ENCODE results near the gene ZBTB24. TPM values are rescaled to one million over a fixed set of nuclear protein-coding genes. Genes with fewer than 3 reads are reported as not detected.
A peak's percentile ranks its signal among the peaks of the same experiment; 100 is the strongest.
"Not testable (repeated sequence)": the region's sequence is repeated elsewhere in the genome, so short reads cannot be mapped to it uniquely, and the experiment has no call there.

The ZBTB24 gene
- total RNA-seq, 1 donor from 2014 or later, result 4.4 TPM

DNA sequence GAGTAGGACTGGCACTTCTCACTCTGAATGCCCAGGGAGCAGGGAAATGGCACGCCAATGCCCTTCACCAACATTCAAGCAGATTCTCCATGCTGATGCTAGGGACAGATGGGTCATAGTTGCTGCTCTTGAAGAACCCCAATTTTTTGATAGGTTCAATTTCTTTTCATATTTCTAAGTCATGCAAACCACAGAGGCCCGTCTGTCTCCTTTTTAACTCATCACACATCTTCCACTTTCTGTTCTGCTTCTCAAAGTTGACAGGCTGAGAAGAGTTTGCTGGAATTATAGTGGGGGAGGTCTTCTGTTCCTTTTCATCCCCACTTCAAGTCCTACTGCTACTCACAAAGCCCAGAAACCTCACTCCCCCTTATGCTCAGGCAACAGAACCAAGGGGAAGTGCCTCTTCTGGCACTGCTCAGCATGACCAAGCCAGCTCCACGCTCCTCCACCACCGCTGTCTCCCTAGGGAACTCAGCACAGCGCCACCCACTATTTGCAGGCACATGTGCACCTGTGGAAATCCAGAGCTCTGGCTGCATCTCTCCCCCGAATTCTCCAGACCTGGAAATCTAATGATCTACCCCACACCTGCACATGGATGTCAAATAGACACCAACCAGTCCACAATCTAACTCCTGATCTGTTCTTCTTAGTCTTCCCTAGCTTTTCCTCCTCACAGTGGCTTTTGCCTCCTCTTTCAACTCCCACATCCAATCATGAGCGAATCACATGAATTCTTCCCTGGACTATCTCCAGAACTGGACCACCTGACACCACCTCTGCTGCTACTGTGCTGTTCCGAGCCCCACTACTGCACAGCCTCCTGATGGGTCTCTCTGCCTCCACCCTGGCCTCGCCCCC lies 10.7 kb downstream of the ZBTB24 start:
- no peak for DNase-seq (ENCODE audit: low read depth in 2 of 2)

DNA sequence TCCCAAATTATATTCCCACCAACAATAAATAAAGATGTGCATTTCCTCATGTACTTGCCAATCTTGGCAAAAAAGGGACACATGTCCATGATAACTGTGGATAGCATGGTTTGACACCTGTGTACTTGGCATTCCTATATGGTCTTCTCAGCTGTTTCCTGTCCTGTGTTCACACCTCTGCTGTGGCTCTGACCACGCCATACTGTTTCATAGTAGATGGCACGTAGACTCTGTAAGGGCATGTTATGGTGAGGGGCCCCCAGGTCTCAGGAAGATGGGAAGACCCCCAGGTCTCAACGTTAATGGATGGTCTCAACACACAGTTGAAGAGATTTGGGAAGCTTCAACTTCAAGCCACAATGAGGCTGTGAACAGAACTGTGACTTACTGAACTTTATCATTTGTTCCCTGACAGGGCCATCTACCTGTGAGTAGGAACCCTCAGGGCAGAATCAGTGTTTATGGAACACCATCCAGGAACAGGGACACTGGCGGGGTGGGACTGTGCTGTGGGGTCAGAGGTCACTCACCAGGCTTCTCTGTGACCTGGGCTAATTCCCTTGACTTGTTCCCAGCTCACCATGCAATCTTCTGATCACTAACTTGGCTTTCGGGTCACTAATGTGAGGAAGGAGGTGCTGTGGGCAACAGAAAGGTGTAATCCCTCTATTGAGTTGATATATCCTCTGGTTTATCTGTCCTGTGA lies 11.8 kb downstream of the ZBTB24 start:
- DNase-seq (ENCODE audit: low read depth in 2 of 2), result no peak

DNA sequence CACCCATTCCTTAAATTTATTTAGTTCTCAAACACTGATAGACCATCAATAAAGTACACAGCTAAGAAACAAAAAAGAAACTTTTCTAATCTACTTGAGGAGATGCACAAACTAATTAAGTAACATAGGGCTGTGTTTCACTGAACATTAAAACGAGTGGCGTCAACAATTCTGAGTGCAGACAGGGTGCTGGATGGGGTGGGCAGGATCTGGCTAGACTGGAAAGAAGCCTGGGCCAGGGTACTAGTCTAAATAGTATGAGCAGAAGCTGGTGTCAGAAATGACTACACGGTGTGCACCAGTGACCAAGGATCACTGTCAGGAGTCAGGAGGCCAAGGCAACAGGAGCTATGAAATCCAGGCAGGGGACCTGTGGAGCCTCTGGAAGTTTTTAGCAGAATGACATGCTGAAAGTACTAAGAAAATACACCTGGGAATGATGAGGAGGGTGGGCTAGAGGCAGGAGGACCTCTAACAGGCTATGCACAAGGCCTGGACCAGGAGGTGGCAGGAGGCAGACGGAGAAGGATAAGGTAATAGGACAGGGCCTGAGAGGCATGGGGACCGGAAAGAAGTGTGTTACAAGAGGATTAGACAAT lies 13.3 kb downstream of the ZBTB24 start:
- no peak for DNase-seq (ENCODE audit: low read depth in 2 of 2)

DNA sequence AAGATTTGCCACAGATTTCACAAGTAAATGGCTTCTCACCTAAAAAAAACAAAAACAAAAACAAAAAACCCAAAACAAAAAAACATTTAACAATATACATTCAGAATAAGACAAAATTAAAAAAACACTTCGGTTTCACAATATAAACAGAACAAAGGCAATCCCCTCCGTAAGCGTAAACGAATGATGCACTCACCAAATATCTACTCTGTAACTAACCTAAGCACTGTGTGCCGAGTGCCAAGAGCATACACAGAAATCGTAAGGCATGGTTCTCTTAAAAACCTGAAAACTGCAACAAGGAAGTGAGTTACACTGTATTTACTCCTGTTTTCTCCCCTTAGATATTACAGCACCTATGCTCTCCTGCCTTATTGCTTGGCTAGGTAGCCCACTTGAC lies 15.3 kb downstream of the ZBTB24 start:
- DNase-seq (ENCODE audit: low read depth in 2 of 2), result no peak

DNA sequence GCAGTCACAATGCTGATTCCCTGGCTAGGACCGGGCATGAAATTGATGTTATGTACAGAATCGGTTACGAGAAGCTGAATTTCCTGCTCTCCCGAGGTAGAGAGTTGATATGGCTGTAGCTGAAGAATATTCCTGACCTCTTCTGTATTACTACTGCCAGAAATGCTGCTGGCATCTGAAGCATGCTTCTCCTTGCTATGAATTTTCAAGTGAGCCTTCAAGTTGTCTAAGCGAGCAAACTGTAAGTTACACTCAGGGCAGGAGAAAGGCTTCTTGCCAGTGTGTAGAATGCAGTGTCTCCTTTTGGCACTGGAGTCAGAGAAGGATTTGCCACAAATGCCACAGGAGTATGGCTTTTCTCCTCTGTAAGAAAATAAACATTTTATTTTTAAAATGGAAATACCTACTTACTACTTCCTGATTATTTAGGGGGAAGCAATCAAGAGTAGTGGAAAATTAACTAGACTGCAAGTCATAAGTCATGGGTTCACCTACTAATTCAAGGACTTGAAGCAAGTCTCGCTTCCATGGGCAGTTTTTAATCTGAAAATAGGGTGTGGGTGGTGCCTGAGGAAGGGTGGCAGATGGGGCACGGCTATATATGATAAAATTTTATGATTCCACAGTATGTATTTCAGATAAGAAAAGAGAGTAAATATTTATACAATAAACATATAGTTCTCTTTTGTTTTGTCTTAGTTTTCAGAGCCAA lies 16.7 kb downstream of the ZBTB24 start:
- no peak for DNase-seq (ENCODE audit: low read depth in 2 of 2)

DNA sequence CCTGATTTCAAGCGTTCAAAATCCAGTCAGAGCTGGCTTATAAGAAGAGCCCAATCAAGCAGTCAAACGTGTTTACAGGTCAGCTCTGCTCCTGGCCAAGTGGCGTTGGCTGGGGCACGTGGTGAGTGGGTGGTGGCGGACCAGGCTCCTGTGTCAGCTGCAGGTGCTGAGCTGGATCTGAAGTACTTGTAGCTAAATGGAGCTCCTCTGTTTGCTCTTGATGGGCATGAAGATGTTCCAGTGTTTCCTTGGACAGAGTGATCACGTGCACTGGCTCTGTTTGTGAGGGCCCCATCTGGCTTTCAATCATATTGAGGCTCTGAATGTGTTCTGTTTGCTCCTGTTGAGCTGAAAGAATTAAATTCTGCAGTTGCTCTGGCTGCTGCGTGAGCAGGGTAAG lies 17.2 kb downstream of the ZBTB24 start:
- no peak for DNase-seq (ENCODE audit: low read depth in 2 of 2)

DNA sequence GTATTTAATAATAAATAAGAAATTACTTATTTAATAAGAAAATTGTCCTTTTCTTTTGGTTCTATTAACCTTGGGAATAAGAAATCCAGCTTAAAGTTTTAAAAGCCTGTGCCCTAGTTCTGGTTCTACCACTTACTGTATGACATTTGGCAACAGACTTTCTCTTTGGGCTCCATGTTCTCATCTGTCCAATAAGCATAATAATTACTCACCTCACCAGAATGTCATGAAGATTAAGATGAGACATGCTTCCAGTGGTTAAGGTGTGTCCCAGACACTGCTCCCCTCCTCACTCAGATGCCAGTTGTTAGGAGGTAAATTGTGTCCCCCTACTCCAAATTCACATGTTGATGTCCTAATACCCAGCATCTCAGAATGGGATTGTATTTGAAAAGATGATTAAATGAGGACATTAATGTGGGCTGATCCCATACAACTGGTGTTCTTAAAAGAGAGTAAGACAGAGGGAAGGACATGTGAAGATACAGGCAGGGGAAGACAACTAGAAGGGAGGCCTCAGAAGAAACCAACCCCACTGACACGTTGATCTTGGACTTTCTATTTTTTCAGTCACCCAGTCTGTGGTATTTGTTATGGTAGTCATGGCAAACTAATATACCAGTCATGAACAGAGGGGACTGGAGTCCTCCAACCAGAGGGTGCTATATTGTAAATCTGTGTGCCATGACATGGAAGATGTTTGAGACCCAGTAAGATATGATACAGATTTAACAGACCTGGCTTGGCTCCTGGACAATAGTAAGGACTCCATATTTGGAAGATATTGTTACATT lies 21.1 kb downstream of the ZBTB24 start:
- no peak for DNase-seq (ENCODE audit: low read depth in 2 of 2)

DNA sequence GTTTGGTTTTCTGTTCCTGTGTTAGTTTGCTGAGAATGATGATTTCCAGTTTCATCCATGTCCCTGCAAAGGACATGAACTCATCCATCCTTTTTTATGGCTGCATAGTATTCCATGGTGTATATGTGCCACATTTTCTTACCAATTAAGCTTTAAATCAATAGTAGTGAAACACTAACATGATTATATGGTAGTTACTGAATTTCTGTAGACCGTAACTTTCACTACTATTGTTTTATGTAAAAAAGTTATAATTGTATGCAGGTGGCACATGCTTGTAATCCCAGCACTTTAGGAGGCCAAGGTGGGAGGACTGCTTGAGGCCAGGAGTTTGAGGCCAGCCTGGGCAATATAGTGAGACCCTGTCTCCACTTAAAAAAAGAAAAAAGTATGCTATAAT lies 21.8 kb downstream of the ZBTB24 start:
- DNase-seq (ENCODE audit: low read depth in 2 of 2), result not testable (repeated sequence)

DNA sequence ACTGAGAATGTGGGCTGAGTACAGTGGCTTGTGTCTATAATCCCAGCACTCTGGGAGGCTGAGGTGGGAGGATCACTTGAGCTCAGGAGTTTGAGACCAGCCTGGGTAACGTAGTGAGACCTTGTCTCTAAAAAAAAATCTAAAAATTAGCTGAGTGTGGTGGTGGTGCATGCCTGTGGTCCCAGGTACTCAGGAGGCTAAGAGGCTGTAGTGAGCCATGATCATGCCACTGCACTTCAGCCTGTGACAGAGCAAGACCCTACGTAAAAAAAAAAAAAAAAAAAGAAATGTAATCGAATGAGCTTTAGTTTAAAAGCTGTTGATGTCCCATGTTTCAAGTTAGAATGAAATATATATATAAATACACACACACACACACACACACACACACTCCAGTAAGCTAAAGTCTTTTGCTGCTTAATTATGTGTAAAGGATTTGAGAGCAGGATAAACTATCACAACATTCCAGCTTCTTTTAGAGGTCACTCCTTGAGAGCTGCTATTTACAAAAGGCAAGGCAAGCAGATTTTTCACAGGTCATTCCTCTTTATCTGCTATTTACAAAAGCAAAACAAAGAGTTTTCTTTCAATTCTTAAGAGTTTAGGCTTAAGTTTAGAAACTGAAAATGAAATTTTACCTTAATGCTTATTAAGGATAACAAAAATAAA lies 22.7 kb downstream of the ZBTB24 start:
- no peak for DNase-seq (ENCODE audit: low read depth in 2 of 2)

DNA sequence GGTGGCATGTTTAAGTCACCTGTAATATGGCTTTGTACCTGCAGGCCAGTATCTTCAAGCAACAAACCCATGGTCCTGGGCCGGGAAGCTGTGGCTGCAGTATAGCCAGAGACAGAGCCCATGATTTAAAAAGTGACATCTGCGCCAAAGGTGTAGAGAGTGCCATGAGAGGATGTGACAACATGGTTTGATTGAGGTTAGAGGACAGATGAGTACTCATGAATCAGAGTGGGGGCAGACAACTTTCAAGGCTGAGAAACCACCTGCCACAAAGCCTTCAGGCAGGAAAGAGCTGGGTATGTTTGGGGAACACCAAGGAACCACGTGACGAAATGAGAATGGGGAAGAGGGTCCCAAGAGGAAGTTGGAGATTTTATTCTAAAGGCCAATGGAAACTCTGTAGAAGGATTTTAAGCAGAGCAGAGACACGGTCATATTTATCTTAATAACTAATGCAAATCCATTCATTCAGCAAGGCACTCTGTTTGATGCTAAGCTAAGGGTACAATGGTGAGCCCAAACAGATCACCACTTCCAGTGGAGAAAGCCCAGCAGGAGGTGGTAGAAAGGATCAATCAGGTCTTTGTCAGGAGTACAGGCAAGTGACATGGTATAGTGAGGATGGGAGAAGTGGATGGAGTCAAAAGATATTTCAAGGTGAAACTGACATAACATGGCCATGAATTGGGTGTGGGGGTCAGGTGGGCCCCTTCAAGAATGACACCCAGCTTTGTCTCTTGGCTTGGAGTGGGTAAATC lies 24.1 kb downstream of the ZBTB24 start:
- DNase-seq (ENCODE audit: low read depth in 2 of 2), result no peak

DNA sequence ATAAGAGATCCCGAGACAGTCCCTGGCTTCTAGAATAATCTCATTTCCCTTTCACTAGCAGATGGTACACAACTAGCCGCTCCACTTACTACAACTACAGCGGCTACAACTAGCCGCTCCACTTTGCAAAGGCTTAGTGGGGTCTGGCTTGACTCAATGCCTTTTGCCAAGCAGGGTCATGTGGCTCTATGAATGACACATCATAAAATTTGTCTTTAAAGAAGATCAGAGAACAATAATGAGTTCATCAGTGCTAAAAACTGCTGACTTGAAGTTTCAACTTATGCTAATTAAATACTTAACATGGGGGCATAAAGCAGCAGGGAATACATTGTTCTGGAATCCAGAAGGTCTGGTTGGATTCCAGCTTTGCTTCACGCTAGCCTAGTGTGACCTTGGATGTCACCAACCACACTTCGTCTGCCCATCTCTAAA lies 25.4 kb downstream of the ZBTB24 start:
- DNase-seq (ENCODE audit: low read depth in 2 of 2), result no peak

DNA sequence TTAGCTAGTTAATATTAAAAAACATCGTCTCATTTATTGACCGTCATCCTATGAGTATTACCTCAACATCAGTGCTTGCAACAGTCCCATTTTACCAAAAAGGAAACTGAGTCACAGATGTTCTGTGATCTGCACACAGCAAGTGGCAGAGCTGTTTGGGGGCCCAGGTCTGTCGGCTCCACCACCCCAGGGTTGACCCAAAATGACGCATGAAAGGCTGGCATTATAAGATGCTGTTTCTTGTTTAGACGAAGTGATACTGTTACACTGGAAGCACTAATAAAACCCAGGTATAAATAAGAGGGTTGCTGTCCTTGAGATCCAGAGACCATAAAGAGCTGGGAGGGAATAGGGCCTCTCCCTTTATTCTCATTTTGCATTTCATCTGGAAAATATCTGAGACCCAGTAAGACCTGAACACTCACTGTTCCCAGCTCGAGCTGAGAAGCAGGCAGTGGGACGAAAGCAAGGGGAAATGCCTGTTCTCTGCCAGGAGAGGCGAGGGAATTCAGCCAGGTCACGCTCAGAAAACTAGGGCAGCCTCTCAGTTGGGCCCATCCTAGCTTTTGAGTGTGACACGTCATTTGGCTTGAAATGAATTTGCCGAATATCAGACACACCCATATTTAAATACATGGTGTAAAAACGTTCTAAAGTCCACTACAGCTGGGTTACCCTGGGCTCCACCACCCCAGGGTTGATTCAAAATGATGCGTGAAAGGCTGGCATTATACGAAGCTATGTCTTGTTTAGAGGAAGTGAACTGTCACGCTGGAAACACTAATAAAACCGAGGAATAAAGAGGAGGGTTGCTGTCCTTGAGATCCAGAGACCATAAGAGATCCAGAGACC lies 26.1 kb downstream of the ZBTB24 start:
- peak; percentile 50 to 54 for DNase-seq (ENCODE audit: low read depth in 2 of 2)

DNA sequence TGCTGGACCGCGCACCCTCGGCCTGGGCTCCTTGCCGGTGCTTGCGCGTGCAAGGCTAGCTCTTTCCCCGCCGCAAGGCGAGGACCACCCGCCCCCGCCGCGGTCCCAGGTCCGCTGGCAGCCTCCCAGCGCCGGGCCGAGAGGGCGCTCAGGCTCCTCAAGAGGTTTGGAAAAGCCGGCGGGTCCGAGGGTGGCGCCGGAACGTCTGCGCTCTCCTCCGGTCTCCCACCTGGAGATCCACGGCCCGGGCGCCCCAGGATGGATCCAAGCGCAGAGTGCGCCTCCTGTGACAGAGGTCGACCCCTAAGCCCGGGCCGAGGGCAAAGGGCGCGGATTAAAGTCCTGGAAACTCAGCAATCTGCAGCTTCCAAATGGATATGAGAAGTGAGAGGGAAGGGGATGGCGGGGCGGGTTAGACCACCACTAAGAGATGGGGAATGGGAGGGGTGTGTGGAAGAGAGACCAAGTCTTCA lies 26.9 kb downstream of the ZBTB24 start:
- no peak for DNase-seq (ENCODE audit: low read depth in 2 of 2)

DNA sequence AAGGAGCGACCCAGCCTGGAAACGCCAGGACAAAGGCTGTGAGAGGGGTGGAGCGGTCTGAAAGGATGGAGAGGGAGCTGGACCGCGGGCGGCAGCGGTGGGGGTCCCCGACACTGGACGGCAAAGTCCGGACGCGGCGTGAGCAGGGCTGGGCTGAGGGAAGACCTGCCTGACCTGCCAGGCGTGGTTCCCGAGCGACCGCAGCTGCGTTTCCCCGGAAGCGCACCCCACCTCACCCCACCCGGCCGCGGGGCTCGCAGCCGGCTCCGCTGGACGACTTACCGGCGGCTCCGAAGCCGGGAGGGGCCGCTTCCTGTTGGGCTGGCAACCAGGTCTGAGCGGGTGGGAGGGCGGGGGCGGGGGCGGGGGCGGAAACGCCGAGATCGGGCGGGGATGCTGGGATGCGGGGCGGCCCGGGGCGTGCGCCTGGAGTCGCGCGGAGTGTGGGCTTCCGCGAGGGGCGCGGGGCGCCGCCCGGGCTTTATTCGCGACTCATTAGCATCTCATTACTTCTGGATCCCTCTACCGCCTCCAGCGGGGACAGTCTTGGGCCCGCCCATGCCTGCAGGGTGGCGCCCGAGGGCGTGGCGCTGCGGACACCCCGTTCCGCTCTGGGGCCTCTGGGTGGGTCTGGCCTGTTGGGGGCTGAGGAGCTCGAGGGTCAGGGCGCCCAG lies 27.4 kb downstream of the ZBTB24 start, which contains the start of gene MICAL1:
Gene MICAL1 (minus strand): TSS at position 336 of the 674 bp plus-strand sequence. CDS start 1,576 bp downstream, outside the sequence.
- peak in 1 of 2 donors; percentile 41 for DNase-seq (ENCODE audit: low read depth in 2 of 2)

DNA sequence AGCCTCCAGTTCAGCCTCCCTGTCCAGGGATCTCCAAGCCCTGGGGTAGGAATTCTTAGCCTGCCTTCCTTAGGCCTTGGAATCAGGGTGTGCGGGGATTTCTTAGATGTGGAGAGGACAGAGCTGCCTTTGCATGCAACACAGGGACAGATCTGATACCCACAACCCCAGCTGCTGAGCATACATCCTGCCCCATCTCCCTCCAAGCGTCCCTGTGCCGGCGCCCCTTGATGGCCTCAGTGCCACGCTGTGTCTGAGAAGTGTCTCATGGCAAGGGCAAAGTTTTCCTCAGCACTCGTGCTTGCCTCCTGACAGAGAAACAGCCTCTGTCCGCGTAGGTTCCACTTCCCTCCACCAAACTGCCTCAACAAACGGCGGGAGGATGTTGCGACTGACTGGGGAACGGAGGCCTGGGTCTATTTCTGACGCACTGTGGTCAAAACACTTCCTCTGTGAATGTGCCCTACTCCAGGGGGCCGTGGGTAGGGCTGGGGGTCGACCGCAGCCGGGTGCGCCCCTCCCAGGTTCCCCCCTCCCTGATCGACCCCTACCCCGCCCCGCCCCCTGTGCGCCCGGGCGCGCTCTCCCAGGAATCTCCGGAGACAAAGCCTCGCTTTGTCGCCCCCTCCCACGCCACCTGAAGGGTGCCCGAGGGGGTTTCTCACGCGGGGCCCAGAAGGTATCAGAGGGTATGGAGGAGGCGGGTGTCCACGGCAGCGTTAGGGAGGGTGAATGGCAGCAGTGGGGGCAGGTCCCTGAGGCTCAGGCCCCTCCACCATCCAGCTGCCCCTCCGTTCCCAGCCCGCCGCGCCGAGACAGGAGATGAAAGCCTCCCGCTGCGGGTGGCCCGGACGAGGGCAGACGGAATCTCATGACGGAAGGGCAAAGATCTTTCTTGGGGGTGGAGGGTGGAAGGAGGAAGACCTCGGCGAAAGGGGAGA lies 28.3 kb downstream of the ZBTB24 start:
- DNase-seq (ENCODE audit: low read depth in 2 of 2), result peak in 1 of 2 donors; percentile 26

DNA sequence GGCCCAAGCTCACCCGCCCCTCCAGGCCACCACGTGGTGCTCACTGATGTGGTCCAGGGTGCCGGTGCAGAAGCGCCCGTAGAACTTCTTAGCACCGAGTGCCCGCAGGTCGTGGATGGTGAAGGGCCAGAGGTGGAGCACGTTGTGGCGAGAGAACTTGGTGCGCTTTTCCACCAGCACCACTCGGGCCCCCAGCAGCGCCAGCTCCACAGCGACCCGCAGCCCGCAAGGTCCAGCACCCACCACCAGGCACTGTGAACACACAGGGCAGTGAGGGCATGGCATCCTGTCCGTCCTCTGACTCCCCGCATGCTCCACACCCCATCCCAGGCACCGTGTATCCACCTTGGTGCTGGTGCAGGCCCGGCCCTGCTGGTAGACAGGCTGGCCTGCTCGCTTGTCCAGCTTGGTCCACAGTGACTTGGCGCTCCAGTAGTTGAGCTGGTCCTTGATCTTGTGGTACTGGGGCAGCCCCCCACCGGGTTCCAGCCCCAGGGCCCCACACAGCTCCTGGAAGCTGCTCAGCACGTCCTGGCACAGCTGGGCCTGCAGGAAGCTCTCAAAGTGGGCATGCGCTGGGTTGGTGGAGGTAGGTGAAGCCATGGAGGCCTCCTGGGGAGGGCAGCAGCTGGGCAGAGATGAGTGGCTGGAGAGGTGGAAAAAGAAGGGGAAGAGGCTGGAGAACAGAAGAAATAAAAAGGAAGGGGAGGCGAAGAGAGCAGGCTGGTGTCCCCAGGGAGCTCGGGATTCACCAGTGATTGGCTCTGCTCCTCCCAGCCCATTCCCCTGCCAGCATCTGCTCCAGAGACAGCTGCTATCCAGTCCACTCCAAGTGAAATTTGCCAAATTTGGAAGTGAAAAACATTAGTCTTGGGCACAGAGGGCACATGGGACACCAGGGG lies 29.2 kb downstream of the ZBTB24 start:
- DNase-seq (ENCODE audit: low read depth in 2 of 2), result no peak
